Measurements from ENCODE around the gene GFER.

The GFER gene

DNA sequence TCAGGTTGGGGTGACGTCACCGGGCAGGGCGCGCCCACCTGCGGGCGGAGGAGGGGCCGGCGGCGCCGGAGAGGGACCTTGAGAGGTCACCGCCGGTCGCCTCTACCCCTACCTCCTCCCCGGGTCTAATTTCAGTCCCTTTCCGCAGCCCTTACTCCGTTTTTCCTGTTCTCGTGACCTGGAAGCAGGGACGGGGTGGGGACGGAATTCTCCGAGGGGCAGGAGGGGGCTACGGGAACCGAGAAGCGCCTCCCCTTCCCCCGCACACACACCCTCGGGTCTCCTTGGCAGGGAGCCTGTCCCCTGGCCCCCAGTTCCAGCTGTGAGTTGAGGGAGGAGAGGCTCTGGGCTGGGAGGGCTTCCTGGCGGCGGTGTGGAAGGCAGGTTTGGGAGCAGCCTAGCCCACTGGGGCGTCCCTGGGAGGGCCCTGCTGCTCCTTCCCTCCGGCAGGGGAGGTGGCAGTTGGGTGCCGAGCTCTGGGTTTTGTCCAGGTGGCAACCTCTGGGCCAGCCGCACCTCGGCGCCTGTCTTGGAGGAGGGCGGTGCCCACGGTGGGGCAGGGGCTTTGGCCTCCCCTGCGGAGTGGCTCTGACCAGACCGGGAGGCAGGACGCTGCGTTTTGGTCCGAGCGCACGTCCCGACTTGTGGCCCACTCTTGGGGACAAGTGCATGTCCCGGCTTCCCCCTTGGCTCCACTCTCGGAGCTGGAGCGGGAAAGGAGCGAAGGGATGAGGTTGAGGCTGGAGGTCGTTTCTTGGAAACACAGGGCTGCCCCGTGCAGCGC is 6.5 kb downstream of the GFER start:
- DNase-seq (ENCODE audit: low read depth, low spot score): no peak

DNA sequence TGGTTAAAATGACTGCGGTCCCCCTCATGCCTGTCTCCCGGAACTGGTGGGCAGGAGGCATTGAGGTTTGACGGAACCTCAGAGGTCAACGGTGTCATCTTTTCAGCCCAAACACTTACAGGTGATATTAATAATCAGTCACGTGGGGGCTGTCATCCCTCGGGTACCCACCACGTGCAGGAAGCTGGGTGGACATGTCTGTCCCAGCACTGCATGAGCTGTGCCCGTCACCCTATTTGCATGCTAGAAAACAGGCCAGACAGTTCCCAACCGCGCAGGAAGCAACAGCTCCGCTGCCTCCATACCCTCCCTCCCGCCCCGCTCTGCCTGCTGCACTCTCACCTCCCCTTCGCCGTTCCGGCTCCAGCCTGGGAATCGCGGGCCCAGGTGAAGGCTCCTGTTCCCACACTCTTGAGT is 7.2 kb downstream of the GFER start:
- no peak for DNase-seq (ENCODE audit: low read depth, low spot score)

DNA sequence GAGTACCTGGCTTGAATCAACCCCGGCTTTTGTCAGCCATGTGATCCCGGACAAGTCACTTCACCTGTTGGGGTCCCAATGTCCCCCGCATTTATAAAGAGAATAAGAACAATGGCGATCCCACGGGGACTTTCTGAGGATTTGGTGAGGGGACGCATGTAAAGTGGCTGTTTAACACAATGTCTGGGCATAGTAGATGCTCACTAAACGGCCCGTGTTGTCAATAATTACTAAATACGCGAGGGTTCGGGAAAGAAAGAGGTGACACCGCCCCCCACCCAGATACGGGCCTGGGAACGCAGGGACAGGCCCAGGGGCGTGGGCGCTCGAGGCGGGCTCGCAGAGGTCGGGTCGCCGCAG is 7.6 kb downstream of the GFER start:
- no peak for DNase-seq (ENCODE audit: low read depth, low spot score)

DNA sequence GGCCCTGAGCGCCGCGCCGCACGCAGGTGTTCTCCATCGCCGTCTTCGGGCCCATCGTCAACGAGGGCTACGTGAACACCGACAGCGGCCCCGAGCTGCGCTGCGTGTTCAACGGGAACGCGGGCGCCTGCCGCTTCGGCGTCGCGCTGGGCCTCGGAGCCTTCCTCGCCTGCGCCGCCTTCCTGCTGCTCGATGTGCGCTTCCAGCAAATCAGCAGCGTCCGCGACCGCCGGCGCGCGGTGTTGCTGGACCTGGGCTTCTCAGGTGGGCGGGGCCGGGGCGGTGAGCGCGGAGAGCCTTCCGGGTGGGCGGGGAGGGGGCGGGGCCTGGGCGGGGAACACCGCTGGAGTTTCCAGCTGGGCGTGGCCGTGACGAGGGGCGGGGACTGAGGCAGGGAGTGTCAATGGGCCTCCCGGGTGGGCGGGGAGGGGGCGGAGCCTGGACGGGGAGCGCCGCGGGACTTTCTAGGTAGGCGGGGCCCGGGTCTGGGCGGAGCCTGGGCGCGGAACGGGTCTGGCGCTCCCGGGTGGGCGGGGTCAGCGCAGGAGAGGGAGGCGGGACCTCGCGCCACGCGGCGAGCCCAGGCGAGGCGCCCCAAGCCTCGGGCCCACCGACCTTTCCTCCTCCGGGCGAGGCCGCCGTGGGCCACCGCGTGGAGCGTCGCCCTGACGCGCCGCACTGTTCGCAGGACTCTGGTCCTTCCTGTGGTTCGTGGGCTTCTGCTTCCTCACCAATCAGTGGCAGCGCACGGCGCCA is 8.1 kb downstream of the GFER start:
- peak; percentile 32 for DNase-seq (ENCODE audit: low read depth, low spot score)

DNA sequence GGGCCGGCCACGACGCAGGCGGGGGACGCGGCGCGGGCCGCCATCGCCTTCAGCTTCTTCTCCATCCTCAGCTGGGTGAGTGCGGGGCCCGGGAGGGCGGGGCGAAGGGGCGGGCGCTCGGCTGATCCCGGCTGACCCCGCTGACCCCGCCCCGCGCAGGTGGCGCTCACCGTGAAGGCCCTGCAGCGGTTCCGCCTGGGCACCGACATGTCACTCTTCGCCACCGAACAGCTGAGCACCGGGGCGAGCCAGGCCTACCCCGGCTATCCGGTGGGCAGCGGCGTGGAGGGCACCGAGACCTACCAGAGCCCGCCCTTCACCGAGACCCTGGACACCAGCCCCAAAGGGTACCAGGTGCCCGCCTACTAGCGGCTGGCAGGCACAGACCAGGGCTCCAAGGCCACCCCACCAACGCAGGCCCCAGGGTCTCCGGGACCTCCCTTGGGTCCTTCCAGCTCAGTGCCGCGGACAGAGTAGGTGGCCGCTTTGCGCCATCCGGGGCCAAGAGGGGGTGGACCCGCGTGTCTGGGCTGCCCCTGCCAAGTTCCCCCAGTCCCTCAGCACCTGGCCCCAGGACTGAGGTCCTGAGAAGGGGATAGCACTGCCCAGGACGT is 8.8 kb downstream of the GFER start:
- DNase-seq (ENCODE audit: low read depth, low spot score): no peak

DNA sequence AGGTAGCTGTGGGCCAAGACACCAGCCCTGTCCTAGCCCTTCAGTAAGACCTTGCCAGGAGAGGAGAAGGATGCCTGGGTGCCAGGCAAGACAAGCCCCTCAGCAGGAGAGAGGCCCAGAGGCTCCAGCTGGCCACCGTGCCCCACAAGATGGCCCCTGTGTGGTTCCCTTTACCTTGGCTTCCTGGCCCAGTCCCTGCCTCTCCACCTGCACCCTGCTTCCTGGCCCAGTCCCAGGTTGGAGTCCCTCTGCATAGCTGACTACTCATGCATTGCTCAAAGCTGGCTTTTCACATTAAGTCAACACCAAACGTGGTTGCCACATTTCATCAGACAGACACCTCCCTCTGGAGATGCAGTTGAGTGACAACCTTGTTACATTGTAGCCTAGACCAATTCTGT is 9.7 kb downstream of the GFER start:
- DNase-seq (ENCODE audit: low read depth, low spot score): no peak

DNA sequence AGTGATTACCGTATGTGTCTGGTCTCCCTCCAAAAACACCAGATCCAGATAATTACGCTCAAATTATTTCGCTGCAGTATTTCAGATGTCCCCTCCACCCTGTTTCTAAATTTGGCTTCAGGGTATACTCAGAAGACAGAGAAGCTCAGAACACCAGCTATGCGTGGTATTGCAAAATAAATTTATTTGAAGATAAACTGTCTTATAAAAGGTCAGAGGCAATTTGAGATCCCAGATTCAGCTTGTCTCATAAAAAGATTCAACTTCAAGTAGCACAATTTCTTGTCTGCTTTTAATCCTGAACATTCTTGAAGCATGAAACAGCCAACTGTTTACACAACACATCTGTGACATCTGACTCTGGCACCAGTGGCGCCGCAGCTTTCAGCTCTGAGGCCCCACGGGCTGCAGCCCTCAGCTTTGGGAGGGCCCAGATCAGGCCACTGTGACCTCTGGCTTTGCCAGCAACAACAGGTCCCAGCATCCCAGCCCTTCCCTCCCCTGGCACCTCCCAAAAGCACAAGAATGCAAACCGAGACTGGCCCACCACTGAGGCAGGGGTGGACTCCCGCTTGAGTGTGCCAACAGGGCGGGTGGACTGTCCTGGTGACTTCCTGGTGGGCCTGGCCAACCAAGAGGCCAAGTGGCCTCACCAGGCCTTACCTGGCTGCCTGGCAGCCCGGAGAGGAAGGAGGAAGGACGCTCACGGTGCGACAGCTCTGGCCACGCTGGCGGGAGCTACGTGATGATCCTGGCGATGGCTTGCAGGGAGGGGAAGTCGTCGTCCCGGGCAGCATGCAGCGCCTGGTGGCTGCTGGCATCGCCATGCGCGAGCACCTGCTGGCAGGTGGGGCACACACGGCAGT is 13.7 kb downstream of the GFER start:
- DNase-seq (ENCODE audit: low read depth, low spot score): no peak

DNA sequence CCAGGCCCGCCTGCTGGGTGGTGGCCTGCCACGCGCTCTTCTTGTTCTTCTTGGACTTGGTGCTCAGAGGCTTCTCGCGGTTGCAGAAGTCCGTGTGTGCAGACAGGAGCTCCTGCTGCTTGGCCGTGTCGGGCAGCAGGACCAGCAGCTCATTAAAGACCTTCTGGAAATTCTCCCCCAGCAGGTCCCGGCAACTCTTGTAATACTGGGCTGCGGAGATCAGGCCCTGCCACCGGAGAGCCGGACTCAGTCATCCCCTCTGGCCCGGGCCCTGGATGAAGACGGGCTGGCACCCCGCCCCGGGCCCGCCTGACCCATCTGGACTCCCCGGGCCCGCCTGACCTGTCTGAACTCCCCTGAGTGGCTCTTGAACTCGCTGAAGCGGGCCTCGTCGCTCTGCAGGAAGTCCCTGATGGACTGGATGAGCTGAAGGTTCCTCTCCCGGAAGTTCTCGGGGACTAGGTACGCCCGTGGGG is 14.4 kb downstream of the GFER start:
- DNase-seq (ENCODE audit: low read depth, low spot score): no peak

DNA sequence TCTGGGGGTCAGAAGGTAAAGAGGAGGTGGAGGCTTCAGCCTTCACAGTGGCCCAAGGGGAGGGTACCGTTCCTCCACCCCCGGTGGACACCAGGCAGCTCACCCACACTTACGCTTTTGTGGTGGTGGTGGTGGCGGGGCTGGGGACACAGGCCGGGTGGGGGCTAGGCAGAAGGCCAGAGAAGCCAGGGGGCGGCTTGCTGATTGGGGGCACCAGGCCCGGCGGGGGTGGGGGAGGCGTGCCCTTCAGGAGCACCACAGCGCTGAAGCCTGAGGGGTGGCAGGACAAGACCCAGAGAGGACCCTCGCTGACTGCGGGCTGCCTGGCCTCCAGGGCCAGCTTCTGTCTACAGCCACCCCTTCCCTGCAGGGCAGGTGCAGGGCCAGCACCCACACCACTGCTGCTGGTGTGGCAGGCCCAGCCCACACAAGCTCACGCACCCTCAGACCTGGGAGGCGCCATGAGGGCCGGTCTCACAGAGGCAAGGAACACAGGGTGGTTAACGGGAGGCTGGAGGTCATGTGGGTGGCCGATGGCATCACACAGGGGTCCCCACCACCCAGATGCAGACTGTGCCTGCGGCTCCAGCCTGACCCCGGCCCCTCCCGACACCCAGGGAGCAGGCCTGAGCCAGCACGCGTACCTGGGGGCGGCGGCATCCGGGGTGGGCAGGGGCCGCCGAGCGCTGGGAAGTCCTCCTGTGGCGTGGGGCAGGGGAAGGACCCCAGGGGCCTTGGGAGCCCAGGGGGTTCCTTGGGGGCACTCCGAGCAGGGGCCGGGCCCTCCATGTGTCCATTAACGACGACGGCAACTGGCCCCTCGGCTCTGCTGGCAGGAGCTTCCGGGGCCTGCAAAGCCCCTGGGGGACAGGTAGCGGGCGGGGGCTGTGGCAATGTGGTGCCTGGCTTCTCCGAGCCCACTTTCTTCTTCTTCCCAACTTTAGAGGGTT is 15.1 kb downstream of the GFER start:
- DNase-seq (ENCODE audit: low read depth, low spot score): no peak

DNA sequence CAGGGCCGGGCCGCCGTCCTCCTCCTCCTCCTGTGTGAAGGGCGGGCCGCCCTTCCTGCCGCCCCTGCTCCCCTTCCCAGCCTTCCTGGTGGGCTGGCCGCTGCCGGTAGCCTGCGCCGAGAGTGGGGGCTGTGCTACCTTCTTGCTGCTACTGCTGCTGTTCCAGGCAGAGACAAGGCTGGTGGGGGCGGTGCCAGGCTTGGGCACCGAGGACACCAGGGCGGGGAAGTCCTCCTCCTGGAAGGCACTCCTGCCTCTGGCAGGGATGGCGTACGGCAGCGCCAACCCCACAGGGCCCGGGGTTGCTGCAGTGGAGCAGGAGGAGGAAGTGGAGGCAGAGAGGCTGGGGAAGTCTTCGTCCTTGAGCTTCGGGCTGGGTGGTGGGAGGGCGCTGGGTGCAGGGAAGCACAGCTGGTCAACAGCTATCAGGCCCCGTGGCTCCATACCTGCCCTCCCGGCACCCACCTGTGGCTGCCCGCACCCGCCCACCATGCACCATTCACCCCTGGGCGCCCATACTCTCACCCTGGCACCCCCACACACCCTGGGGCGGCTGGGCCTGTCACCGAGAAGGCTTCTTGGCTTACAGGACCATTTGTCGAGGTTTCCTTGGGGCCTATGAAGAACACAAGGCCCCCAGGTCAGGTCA is 16.0 kb downstream of the GFER start:
- DNase-seq (ENCODE audit: low read depth, low spot score): no peak

DNA sequence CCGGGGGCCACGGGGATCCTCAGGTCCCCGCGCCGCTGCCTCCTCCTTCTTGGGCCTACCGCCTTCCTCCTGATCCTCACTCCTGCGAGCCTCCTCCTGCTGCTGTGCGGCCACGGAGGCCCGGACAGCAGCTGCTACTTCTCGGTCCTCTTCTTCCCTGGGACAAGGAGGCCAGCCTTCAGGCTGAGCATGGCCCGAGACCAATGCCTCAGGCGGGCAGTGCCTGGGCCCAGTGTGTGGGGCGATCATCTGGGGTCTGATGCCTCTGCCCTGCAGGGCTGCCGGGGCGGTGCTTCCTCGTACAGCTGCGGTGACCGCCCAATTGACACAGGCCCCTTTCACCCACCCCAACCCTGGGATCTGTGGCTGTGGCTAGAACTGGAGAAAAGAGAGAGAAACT is 17.0 kb downstream of the GFER start:
- DNase-seq (ENCODE audit: low read depth, low spot score): no peak

DNA sequence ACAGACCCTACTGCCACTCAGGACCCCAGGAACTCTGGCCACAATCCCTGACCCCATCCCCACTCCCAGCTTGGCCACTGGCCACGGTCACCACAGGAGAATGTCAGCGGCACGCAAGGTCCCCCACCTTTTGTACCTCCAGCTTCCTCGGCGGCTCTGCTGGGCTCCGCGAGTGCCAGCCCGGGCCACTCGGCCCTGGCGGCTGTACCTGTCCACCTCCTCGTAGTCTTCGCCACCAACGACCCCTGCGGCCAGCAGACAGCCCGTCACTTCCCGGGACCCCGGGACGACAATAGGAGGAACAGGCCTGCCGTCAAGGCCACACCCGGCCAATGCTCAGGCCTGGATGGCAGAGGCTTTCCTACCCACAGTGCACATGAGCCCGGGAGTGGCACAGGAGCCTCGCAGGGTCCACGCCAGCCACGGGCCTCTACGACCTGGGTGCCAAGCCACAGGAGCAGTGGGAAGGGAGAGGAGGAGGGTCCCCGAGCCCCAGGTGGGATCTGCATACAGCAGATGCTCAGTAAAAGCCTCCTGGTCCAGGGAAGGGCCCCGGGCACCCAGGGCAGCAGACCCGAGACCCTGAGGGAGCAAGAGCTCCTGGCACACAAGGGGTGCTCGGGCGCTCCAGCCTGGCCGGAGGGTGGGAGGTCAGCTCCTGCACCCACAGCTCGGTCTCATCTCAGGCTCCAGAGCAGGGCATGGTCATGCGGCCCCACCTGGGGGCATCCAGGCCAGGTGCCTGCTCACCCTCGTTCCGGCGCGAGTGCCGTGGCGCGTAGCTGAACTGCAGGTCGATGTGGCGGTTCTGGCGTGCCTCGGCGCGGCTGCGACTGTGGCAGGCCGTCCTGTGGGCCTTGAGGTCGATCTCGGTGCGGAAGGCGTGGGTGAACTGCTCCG is 17.7 kb downstream of the GFER start:
- DNase-seq (ENCODE audit: low read depth, low spot score): no peak

DNA sequence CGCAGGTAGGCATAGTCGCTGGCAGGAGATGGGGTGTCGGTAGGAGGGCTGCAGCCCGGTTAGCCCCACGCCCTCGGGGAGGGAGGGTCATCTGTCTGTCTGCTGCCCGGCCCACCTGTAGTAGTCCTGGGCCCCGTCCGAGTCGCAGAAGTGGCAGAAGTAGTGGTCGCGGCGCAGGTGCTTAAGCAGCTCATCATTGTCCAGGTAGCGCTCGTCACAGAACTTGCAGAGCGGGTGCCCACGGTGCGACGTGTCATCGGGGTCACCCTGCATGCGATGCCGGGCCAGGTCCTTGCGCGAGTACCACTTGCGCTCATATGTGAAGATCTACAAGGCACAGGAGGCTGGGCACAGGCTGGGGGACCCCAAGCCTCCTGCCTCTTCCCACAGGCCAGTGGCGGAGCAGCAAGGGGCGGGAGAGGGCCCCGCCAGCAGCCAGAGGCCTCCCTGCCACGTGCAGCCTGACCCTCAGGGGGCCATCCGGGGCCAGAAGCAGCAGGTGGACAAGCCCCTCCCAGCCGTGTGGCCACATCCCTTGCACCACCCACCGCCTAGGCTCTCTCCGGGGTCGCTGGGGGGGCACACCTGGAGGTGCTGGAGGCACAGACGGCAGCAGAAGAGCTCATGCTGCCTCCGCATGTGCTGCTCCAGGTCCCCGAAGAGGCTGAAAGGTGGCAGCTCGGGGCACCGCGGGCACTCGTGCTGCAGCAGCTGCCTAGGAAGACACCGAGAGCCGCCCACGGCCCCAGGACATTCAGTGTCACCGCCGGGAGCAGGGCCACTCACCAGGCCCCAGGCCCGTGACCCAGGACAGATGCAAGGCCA is 18.6 kb downstream of the GFER start:
- DNase-seq (ENCODE audit: low read depth, low spot score): no peak

DNA sequence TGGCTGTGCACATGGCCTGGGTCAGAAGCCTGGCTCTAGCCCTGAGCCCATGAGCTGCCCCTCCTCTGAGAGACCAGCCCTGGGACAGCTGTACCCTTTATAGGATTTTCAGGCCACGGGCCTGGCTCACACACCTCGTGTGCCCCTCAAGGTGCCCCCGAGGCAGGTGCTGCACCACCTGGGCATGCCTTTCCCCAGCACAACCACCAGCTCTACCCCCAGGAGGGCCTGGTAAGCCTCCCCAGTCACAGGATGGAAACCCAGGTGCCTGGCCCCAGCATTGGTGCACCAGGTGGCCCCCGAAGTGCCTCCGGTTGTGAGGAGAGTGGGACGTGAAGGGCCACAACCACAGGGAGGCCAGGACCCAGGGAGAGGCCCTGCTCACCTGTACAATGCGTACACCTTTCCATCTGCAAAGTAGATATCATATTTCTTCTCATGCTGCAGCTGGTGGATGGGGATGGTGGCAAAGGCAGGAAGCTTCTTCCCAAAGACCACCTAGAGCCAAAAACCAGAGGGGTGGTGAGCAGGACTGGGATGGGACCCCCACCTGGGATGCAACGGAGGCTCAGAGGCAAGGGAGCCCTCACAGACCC is 19.3 kb downstream of the GFER start:
- no peak for DNase-seq (ENCODE audit: low read depth, low spot score)

DNA sequence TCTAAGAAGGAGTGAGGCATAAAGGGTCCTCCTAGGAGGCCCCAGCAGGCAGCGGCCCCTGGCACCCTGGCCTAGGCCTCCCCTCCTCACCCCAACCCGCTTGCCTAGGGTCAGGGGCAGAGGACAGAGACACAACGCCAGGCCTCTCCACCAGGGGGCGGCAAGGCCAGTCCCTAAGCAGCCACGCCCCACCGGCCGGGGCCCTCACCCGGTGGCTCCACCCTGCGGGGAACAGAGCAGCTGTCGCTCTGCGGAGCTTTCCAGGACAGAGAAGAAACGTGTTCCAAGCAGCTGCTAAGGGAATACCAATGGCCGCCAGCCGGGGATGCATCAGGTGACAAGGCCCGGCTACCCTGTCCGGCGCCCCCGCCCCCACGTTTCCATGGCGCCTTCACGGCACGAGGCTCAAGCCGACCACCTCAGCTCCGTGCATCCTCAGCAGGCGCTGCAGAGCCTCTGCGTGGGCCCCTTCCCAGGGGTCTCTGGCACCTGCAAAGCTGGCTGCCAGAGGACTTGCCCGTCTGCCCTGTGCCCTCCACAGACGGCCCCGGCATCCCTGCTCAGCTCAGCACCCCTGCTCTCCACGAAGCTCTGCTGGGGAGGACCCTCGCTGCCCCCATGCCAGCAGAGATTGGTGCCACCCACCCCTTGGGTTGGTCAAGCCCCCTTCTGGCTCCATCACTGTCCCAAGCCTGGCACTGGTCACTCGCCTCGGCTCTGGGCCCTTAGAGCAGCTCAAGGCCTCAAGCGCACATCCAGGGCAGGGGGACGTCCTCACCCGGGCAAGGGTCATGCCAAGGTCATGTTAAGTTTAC is 20.0 kb downstream of the GFER start:
- no peak for DNase-seq (ENCODE audit: low read depth, low spot score)

DNA sequence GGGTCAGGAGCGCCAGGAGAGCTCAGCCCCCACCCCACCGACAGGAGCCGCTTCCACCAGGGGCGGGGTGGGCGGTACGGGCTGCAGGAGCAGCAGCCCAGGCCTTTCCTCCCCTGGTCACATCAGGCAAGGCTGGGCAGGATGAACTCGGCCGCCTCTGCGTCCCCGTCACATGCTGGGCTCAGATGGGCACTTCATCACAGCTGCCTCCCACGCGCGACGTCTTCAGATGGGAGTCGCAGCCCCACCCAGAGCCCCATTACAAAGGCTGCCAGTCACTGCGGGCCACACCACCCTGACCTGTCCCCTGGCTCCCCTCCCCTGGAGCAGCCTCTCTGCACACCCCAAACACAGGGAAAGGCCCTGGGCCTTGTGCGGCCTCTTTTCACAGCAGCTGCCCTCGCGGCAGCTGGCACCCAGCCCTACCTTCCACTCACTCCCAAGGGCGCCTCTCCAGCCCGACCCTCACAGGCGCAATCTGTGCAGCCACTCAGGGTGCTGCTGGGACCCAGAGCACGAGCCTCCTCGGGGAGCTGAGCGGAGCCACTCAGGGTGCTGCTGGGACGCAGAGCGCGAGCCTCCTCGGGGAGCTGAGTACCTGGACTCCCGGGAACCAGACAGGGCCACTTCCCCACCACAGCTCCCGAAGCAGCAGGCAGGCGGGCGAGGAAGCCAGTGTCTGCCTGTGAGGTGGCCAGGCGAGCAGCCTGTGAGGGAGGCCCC is 21.0 kb downstream of the GFER start:
- DNase-seq (ENCODE audit: low read depth, low spot score): no peak
